ENCODE data around the gene MRAS.

DNA sequence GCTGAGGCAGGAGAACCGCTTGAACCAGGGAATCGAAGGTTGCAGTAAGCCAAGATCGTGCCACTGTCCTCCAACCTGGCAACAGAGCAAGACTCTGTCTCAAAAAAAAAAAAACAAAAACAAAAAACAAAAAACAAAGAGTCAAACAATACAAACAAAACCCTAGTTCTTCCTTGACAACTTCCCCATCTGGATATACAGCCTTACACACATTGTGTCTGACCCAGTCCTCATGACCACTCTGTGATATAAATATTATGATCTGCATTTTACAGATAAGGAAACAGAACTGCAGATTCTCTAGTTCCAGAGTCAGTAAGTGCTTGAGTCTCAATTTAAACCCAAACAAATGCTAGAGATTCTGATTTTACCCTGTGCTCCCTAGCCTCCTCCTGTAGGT, 81.3 kb downstream of the MRAS start:
- TF ChIP-seq CTCF (IDR thresholded peaks at IDR 0.05) (no peak), POLR2A (IDR thresholded peaks at IDR 0.05) (no peak)
